GM10266 (cell line): Measurements from ENCODE around the gene TBX21.

Experiments used
- DNase-seq: peaks from one replicate; pipeline ENCODE4 v3.0.0; 2012; ENCODE audit errors: extremely low spot score
- TF ChIP-seq, protein P1 (sequence below): IDR thresholded peaks from 2 replicates; pipeline ENCODE4 v1.5.1; 2012; ENCODE audit warnings: mild to moderate bottlenecking, low read depth; ENCODE audit not compliant: control insufficient read depth, insufficient read depth; ENCODE audit errors: missing control alignments

TBX21 gene

DNA sequence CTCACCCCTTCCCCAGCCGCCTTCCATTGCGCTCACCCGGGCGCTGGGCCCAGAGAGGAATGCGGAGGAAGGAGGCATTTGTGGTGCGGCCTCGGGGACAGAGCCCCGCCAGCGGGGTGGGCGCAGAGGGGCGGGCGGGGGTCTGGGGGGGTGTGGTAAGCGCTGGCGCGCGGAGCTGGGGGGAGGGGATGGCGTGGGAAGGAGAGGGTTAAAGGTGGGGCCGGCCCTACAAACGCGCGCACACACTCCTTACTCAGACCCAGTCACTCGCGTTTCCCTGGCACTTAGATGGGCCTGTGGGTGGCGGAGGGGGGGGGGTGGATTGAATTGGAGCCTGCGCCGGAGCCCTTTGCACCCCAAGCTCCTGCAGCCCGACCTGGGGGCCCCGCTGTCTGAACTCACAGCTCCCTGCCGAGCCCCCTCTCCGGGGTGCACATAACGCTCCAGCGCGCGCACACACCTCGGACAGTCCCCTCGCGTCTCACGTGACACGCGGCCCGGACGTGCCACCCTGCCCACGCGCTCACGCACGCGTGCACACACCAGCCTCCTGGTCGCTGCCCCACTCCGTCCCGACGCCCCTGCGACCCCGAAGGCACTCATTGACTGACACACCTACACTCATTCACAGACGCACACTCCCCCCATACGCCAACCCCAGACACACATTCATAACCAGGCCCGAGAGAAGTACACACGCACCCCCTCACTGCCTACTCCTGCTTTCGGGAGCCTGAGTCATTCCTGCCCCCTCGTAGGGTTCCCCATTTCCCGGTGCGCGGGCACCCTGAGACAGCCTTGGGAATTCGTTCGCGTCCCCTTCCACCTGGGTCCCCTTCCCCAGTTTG, 38.2 kb upstream of the TBX21 start:
- TF ChIP-seq, protein P1, sequence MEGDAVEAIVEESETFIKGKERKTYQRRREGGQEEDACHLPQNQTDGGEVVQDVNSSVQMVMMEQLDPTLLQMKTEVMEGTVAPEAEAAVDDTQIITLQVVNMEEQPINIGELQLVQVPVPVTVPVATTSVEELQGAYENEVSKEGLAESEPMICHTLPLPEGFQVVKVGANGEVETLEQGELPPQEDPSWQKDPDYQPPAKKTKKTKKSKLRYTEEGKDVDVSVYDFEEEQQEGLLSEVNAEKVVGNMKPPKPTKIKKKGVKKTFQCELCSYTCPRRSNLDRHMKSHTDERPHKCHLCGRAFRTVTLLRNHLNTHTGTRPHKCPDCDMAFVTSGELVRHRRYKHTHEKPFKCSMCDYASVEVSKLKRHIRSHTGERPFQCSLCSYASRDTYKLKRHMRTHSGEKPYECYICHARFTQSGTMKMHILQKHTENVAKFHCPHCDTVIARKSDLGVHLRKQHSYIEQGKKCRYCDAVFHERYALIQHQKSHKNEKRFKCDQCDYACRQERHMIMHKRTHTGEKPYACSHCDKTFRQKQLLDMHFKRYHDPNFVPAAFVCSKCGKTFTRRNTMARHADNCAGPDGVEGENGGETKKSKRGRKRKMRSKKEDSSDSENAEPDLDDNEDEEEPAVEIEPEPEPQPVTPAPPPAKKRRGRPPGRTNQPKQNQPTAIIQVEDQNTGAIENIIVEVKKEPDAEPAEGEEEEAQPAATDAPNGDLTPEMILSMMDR, result no peak
- DNase-seq, result peak; percentile 50

DNA sequence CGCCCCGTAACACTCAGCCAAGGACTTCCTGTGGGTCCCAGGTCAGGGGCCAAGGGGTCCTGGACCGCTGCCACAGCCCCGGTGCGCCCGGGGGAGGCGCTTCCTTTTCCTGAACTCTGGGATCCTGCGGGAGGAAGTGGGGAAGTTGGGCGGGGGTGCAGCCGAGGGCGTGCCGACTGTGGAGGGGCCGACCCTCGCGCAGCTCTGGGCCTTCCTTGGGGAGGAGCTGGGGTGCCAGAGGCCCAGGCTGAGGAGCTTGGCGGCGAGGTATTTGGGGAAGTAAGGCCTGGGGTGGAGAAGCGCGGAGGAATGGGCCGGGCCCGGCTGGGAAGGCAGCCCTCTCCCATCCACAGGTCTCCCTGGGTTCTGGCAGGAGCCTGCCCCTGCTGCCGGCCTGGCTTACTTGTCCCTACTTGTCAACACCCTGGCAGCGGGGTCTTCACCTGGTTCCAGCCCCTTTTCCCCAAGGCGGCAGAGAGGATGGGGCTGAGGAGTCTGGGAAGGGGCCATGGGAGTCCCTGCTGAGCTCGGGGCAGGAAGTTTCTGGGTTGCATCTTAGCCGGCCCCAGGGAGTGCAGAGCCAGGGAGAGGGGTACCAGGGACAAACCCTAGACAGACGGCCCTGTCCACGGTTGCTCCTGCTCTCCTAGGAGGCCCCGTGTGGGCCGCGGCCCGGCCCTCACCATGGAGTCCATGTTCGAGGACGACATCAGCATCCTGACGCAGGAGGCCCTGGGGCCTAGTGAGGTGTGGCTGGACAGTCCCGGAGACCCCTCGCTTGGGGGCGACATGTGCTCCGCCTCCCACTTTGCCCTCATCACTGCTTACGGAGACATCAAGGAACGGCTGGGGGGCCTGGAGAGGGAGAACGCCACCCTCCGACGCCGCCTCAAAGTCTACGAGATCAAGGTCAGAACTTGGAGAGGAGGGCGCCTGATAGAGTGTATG, 37.3 kb upstream of the TBX21 start:
- TF ChIP-seq, protein P1, result no peak
- peak; percentile 12 for DNase-seq

DNA sequence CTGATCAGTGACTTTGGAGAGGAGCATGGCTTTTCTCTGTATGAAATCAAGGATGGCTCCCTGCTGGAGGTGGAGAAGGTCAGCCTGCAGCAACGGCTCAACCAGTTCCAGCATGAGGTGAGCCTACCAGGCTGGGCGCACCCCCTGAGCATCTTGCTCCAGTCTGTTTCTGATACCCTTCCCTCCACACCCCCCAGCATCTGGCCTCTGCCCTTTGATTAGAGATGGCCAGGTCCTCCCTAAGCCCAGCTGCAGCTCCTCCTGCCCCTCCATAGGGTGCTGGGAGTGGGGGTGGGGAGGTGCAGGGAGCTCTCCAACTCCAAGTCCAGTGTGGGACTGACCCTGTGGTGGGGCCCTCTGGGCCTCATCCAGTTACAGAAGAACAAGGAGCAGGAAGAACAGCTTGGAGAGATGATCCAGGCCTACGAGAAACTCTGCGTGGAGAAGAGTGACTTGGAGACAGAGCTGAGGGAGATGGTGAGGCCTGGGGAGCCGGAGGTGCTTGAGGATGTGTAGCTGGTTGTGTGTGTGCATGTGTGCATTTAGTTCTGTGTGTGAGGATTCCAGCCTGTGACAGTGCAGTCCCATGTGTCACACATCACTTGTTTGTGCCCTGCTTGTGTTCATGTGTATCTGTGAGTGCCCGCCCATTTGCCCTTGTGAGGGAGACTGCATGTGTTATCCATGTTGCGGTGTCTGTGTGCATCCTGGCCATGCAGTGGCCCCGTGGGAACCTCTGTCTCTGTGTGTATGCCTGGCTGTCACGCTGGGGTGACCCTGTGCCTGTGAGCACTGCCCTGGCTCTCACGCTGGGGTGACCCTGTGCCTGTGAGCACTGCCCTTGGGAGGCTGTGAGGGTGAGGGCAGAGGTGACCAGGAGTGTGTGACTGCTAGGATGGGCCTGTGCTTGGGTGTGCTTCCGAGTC, 36.1 kb upstream of the TBX21 start:
- TF ChIP-seq, protein P1, result no peak
- peak; percentile 17 for DNase-seq

DNA sequence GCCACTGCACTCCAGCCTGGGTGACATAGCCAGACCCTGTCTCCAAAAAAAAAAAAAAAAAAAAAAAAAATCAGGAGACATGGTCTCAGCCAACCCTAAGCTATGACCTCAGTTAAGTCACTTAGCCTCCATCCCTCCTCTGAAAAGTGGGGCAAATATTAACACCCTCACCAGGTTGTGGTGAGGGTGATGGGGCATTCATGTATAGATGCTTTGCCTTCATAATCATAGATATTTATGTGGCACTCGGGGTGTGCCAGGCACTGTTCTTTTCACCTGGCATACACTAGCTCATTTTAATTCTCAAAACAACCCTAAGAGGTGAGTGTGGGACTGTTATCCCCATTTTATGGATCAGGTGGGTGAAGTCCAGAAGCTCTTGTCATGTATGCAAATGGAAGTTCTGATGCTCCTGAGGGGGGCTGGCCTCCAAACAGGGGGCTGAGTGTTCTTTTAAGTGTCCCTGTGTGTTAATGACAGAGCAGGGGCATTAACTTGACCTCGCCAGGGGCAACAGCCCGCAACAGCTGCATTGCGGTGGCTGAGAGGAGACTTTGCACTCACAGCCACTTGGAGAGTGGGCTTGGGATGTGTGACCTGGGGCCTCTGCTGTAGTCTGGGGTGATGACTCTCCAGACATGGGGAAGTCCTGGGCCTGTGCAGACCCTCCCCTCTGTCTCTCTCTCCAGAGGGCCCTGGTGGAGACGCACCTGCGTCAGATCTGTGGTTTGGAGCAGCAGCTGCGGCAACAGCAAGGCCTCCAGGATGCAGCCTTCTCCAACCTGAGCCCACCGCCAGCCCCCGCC, 34.9 kb upstream of the TBX21 start:
- DNase-seq, result peak; percentile 27
- TF ChIP-seq, protein P1, result no peak

DNA sequence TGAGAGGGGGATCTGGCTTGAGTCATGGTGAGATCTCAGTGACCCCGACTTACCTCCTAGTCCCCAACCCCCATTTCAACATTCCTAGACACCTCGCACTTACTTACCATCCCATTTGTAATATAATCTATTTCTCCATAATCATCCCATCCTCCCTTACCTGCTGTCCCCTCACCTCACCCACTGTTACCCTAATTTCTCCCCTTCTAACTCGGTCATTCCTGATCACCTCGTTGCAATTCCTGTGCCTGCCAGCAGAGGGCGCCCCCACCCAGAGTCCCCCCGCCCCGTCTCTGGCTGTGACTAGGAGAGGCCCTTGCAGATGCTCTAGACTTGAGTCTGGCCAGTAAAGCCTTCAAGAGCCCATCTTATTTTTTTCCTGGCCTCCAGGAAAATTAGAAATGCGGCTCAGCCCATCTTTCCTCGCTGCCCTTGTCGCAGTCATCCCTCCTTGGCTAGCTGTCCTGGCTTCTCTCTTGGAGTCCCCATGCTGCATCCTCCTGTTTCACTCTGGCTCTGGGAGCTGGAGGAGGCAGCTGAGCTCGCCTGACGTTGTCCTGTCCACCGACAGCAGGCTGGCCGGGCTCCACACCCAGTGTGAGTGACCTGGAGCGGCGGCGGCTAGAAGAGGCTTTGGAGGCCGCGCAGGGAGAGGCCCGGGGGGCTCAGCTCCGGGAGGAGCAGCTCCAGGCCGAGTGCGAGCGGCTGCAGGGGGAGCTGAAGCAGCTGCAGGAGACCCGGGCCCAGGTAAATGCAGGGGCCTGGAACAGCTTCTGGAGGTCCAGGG, 34.1 kb upstream of the TBX21 start:
- DNase-seq, result peak; percentile 93
- TF ChIP-seq, protein P1, result peak; percentile 91
